GM10847 (cell line): ENCODE measurements around the gene TLE3.
A peak's percentile ranks its signal among the peaks of the same experiment; 100 is the strongest.

Source experiments
- POLR2A ChIP-seq: IDR thresholded peaks from 2 replicates; pipeline ENCODE4 v1.6.1; 2011; ENCODE audit not compliant: insufficient read length; ENCODE audit errors: extremely low read depth

The TLE3 gene

DNA sequence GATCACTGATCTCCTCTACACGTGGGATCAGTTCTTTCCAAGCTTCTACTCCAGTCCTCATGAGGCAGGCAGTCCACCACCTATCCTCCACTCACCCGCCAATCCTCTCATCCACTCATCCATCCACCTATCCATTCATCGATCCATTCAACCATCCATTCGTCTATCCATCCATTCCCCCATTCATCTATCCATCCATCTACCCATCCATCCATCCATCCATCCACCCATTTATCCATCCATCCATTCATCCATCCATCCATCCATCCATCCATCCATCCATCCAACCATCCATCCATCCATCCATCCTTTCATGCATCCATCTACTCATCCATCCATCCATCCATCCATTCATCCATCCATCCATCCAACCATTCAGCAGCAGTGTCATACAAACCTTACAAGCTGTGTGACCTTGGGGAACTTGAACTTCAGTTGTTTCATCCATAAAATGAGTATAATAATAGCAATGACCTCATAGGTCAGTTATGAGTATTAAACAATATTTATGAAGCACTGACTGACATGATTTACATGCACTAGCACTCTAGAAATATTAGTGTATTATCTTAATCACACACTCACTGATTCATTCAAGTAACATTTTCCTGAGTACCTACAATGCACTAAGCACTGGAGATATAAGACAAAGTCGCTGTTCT is 55.0 kb downstream of the TLE3 start:
- TF ChIP-seq POLR2A: no peak

DNA sequence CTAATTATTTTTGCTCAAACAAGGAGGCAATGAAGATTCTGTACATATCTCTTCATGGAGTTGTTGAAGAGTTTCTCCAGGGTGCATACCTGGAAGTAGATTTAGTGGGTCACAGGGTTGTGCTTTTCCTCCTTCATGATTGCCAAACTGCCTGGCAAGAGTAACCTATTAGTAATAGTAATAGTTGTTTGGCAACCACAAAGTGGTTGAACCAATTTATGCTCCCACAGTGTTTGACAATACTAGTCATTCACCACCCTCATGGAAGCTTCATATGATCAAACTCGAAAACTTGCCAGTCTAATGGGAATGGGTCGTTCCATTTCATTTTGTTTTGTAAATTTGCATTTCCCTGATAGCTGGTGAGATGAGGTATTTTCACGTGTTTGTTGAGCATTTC is 57.8 kb downstream of the TLE3 start:
- no peak for TF ChIP-seq POLR2A

DNA sequence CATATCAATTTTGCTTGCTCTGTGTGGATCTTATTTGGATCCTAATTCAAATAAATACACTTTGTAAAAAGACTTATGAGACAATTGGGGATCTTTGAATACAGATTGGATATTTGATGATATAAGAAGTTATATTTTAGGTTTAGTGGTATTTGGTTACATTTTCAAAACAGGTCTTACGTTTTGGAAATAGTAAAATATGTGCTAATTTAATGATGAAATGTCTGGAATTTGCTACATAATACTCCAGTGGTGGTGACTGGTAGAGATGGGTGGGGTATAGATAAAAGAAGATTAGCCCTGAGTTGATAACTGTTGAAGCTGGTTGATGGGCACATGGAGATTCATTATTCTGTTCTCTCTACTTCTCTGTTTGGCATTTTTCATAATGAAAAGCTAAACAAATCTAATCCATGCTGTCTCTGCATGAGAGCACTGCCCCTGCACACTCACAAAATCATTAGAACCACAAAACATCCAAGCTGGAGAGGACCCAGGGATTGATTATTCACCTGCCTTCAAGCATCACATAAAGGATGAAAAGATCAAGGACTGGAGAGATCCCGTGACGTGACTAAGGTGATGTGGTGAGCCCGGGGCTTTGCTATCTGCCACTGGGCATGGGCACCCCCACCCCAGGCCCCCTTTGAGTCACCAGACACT is 58.9 kb downstream of the TLE3 start:
- TF ChIP-seq POLR2A: no peak

GRCh38 chr15:70037292-70037640 is 60.5 kb downstream of the TLE3 start:
- no peak for TF ChIP-seq POLR2A

- TF ChIP-seq POLR2A: peak; percentile 31
These were observed 61.0 kb downstream of the TLE3 start for GRCh38 chr15:70036585-70037291.

DNA sequence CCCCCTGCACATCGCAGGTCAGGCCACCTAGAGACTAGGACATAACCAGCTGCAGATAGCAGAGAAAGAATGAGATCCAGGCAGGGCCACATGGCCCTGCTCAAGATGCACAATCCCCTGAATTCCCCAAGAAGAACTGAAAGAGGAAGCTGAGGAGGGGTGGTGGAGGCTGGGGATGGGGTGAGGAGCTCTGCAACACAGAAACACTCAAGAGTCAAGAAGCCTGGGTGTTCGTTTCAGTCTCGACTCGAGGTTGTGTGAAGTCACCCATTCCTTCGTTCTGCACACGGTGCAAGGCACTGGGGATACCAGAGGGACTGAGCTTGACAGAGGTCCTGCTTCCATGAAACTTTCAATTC is 62.0 kb downstream of the TLE3 start:
- TF ChIP-seq POLR2A: no peak

DNA sequence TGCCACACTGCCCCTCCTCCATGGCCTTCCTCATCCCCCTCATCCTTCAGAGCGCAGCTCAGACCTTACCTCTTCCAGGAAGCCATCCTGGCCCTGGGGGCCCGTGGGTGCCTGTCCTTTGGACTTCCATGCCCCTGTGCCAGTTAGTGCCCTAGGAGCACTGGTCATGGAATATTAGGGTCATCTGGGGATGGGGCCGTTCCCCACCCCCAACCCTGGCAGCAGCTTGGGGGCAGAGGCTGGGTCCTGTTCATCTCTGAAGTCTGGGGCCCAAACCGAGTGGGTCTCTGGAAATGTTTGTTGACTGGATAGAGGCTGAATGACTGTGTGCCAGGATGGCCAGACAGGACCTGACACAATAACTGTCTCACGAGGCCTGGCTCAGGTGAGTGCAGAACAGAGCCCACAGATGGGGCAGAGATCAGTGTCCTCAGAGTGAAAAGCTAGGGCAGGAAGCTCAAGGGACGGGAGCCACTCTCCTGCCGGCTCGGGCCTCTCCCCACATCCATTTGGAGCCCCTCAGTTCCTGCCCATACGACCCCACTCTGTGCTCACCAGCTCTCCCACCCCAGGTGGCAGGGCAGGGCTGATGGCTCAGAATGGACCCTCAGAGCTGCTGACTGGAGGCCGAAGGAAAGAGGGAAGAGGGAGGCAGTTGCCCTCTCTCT is 62.5 kb downstream of the TLE3 start:
- TF ChIP-seq POLR2A: no peak

DNA sequence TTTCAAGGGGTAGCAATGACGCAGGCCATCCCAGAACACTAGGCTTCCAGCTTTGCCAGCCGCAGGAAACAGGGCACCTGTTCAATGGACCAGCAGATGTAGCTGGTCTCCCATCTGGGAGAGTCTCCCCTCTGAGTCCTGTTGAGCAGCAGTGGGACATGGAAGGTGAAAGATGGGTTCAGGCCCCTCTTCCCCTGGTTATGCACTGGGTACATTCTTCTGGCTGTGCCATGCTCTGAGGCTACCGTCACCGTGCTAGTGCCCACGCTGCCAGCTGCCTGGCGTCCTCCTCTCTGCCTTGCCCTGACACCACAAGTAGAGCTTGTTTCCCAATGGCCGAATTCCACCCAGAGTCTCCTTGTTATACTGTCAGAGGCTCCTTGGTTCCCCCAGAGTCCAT is 63.1 kb downstream of the TLE3 start:
- TF ChIP-seq POLR2A: no peak

DNA sequence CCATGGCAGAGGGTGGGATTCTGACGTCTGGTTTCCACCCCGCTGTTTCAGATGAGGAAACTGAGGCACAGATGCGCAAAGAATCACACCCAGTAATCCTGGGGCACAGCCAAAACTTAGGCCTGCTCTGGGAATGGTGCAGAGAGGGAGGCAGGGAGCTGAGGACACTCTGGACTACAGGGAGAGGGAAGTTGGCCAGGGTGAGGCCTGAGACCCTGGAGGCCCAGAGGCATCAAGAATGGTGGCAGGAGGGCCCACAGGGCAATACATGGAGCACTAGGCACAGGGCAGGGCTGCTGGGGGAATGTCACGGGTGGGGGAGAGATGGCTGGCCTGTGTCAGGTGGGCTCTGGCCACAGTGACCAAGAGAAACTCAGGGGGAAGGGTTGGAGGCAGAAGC is 63.6 kb downstream of the TLE3 start:
- TF ChIP-seq POLR2A: no peak

DNA sequence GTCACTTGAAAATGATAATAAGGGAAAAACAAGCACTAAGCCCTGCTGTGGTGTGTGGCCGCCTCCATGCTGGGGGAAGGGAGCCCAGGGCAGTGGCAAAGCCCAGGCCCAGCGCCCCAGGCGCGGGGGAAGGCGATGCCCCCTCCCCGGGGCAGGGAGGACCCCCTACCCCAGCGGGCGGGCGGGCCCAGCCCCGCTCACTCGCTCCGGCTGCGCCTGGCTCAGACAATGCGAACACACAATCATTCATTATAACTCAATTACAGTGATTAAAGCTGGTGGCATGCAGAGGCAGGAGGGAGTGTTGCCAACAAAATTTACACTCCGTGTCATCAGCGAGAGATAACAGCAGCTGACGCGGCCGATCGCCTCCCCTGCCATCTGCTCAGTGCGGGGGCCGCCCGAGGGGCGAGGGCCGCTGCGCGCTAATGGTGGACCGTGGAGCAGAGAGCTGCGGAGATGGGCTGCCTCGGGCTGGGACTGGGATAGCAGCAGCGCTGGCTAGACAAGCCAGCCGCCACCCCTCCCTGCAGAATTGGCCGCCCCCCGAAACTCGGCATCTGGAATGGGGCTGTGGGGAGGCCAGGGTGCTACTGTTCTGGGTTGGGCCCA is 64.1 kb downstream of the TLE3 start:
- no peak for TF ChIP-seq POLR2A

DNA sequence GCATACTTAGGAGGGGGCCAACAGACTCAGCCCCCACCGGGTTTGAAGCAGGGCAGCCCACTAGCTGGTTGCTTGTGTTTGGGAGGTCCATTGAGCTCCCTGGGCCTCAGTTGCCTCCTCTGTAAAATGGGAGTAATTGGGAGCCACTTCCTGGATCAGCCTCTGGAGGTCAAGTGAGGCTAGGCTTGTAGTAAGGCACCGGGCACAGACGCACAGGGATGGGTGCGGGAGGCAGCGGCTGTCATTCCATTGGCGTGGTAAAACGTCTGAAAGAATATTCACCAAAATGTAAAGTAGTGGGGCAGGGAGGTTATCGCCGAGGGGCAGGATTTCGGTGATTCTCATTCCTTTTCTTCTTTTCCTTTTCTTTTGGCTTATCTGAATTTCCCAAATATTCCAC is 64.6 kb downstream of the TLE3 start:
- TF ChIP-seq POLR2A: no peak

DNA sequence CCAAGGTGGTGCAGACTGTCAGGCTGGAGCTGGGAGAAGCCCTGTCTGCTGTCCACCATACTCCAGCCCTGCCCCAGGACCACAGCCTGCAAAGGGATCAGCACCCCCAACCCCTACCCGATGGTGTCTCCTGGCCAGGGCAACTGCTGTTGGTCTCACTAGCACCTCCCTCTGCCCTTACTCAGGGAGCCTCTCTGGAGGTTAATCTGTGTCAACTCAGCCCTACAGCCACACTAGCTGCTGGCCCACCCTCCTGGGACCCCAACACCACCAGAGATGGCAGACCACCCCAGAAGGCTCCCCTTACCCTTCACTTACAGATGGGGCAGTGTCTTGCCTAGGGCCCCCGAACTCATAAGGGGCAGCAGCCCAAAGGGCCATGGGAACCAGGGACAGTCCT is 65.2 kb downstream of the TLE3 start:
- TF ChIP-seq POLR2A: no peak

- TF ChIP-seq POLR2A: no peak
These were observed 66.0 kb downstream of the TLE3 start for GRCh38 chr15:70031713-70032112.

- no peak for TF ChIP-seq POLR2A
These were observed 66.5 kb downstream of the TLE3 start for GRCh38 chr15:70031261-70031660.

GRCh38 chr15:70030851-70031250 is 66.9 kb downstream of the TLE3 start:
- TF ChIP-seq POLR2A: no peak

GRCh38 chr15:70029297-70029701 is 68.4 kb downstream of the TLE3 start:
- no peak for TF ChIP-seq POLR2A
